SK-N-SH (cell line): Measurements from ENCODE around the gene FRMD1. TPM values are rescaled to one million over a fixed set of nuclear protein-coding genes. Genes with fewer than 3 reads are reported as not detected.

Experiments
- CTCF ChIA-PET: fragments of 300-600, 350-600 bp; formaldehyde crosslinking; extraction: SDS; loops from one replicate; lab custom pipeline; 2021; lab: Yijun Ruan, JAX
- POLR2A ChIA-PET: fragments of 350-600 bp; sonication (Branson Sonifier 250); formaldehyde crosslinking; extraction: SDS; loops from one replicate; lab custom pipeline; 2020; ENCODE audit warnings: antibody characterized with exemption, inconsistent platforms; lab: Yijun Ruan, JAX
- DNase-seq: peaks from one replicate; pipeline ENCODE4 v3.0.0; 2012
- H2AFZ ChIP-seq: fragments of 200-600 bp; sonication (generic); 2 replicates; pipeline ENCODE4 v1.8.1; 2016; ENCODE audit warnings: antibody characterized with exemption, mild to moderate bottlenecking, low read depth
- H3F3A ChIP-seq: fragments of 200-600 bp; sonication (generic); replicated peaks from 2 replicates; pipeline ENCODE3; 2016; ENCODE audit warnings: antibody characterized with exemption, mild to moderate bottlenecking; ENCODE audit not compliant: insufficient read depth
- H3K27ac ChIP-seq, 2 experiments: fragments of 200-500 bp in 1 of 2; fragments of 200-600 bp in 1 of 2; sonication (Bioruptor generic) in 1 of 2; sonication (generic), shearing (Covaris generic) in 1 of 2; 2 replicates each; pipeline versions ENCODE4 v1.5.1 to v1.6.1; 2014 to 2016; ENCODE audit warnings: low read depth in 2 of 2, inconsistent platforms in 1 of 2, low read length in 1 of 2, mild to moderate bottlenecking in 1 of 2, mixed read lengths in 1 of 2
- H3K27me3 ChIP-seq: fragments of 200-600 bp; sonication (generic), shearing (Covaris generic); 2 replicates; pipeline ENCODE4 v1.6.1; 2016; ENCODE audit warnings: mixed run types; ENCODE audit not compliant: insufficient read depth
- H3K36me3 ChIP-seq, 2 experiments: fragments of 200-500 bp in 1 of 2; fragments of 200-600 bp in 1 of 2; sonication (Bioruptor generic) in 1 of 2; sonication (generic) in 1 of 2; replicated peaks in 1 of 2; 2 replicates each; pipeline versions ENCODE3 to v1.5.1; 2014 to 2016; ENCODE audit warnings: low read length in 1 of 2, mild to moderate bottlenecking in 1 of 2; ENCODE audit not compliant: insufficient read depth in 2 of 2, control insufficient read depth in 1 of 2
- H3K4me1 ChIP-seq, 2 experiments: fragments of 200-500 bp in 1 of 2; fragments of 200-600 bp in 1 of 2; sonication (Bioruptor generic) in 1 of 2; sonication (generic), shearing (Covaris generic) in 1 of 2; 2 replicates each; pipeline versions ENCODE4 v1.5.1 to v1.6.1; 2014 to 2016; ENCODE audit warnings: low read depth in 1 of 2, low read length in 1 of 2, mixed run types in 1 of 2; ENCODE audit not compliant: insufficient read depth in 2 of 2, control insufficient read depth in 1 of 2
- H3K4me2 ChIP-seq: fragments of 200-600 bp; sonication (generic), shearing (Covaris generic); 2 replicates; pipeline ENCODE4 v1.6.1; 2017; ENCODE audit warnings: mixed run types
- H3K4me3 ChIP-seq, 2 experiments: fragments of 200-500 bp in 1 of 2; fragments of 200-600 bp in 1 of 2; sonication (Bioruptor generic) in 1 of 2; sonication (generic), shearing (Covaris generic) in 1 of 2; 2 replicates each; pipeline versions ENCODE4 v1.5.1 to v1.8.1; 2014 to 2016; ENCODE audit warnings: low read depth in 2 of 2, inconsistent platforms in 1 of 2, low read length in 1 of 2, mild to moderate bottlenecking in 1 of 2, mixed read lengths in 1 of 2, moderate library complexity in 1 of 2
- H3K79me2 ChIP-seq: fragments of 200-600 bp; sonication (generic); 2 replicates; pipeline ENCODE4 v1.8.1; 2017; ENCODE audit warnings: mild to moderate bottlenecking; ENCODE audit not compliant: insufficient read depth
- H3K9ac ChIP-seq: fragments of 200-600 bp; sonication (generic); 2 replicates; pipeline ENCODE4 v1.6.1; 2017; ENCODE audit warnings: mixed run types
- H3K9me2 ChIP-seq: fragments of 200-600 bp; sonication (generic); 2 replicates; pipeline ENCODE4 v1.6.1; 2017; ENCODE audit warnings: mixed run types
- H3K9me3 ChIP-seq: fragments of 200-600 bp; sonication (generic); 2 replicates; pipeline ENCODE4 v1.6.1; 2017; ENCODE audit warnings: mixed run types, mild to moderate bottlenecking, moderate library complexity
- H4K20me1 ChIP-seq: fragments of 200-600 bp; sonication (generic); 2 replicates; pipeline ENCODE4 v1.6.1; 2017; ENCODE audit warnings: mild to moderate bottlenecking, mixed run types; ENCODE audit not compliant: insufficient read depth
- FOSL2 ChIP-seq: IDR thresholded peaks from 2 replicates; pipeline ENCODE4 v1.4.0; 2012; ENCODE audit warnings: low read depth, mild to moderate bottlenecking, moderate library complexity, borderline replicate concordance
- JUND ChIP-seq: IDR thresholded peaks from 2 replicates; pipeline ENCODE4 v1.4.0; 2012
- MEF2A ChIP-seq: IDR thresholded peaks from 2 replicates; pipeline ENCODE4 v1.4.0; 2012; ENCODE audit warnings: low read depth, borderline replicate concordance
- RAD21 ChIP-seq: IDR thresholded peaks from 2 replicates; pipeline ENCODE4 v1.6.1; 2012; ENCODE audit warnings: mild to moderate bottlenecking, low read length
- TEAD4 ChIP-seq: IDR thresholded peaks from 2 replicates; pipeline ENCODE4 v1.4.0; 2012; ENCODE audit warnings: mild to moderate bottlenecking, borderline replicate concordance; ENCODE audit not compliant: insufficient read depth
- YY1 ChIP-seq: IDR thresholded peaks from 2 replicates; pipeline ENCODE4 v1.4.0; 2012; ENCODE audit warnings: low read depth, mild to moderate bottlenecking
- WGBS: methylation state at CpG from one replicate; pipeline ENCODE4 v1.1.6; 2017; ENCODE audit warnings: low lambda C conversion rate; 5-methylcytosine and 5-hydroxymethylcytosine counted together
- polyA plus RNA-seq, 3 experiments: library from polyadenylated mRNA; depleted of rRNA; stranded (reverse); fragments of >200 nt; gene quantifications; 2 replicates each; pipeline ENCODE4 v1.2.3, GENCODE V29; 2012
- TF ChIP-seq, protein P1 (sequence below): IDR thresholded peaks from 2 replicates; pipeline ENCODE4 v1.4.0; 2012; ENCODE audit warnings: low read depth
- TF ChIP-seq, protein P2 (sequence below): IDR thresholded peaks from 2 replicates; pipeline ENCODE4; 2012

The FRMD1 gene
- polyA plus RNA-seq, 1 of the 3 experiments (the other 2 are of a cell fraction) = not detected

DNA sequence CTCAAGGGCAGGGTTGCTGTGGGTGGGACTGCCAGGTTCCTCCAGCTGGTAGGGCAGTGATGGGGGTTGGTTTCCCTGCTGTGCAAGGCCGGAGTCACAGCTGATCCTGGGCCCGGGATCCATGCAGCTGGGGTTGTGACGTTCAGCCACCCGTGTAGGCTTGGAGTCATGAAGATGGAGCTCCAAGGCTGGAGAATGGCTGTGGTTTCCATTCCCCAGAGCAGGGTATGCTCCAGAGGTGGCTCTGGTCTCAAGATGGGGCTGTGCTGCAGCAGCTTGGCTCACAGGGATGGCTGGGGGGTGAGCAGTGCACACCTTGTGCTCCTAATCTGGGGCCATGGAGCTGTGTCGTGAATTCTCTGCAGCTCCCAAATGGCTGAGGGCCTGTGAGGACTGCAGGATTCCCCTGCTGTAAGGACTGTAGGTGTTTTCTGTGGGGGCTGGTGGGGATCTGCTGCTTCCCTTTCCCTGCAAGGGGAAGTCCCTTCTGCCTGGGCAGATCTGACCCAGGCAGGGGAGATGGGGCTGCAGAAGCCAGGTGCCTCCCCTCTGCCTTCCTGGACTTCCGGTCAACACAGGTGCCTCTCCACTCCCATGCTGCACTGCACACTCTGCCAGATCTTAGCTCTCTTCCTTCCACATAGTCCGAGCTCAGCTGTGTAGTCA is 65.6 kb downstream of the FRMD1 start:
- Histone ChIP-seq H3K4me3 (no peak overlapping the region), H3K9me2 (no peaks in the 10 kb centered on the region), H3K36me3 (no peaks in the 10 kb centered on the region), H3K9ac (no peak overlapping the region), H3K4me2 (no peak overlapping the region), H3K9me3 (peaks cover 16% of the 10 kb centered on the region; the same call in 1 of the 2 replicates), H2AFZ (no peak overlapping the region), H3K27ac (no peak overlapping the region), H3K27me3 (no peaks in the 10 kb centered on the region), H4K20me1 (no peaks in the 10 kb centered on the region), H3F3A (peaks cover 3% of the 10 kb centered on the region), H3K4me1 (no peaks in the 10 kb centered on the region; a peak in 1 of 4 replicates), H3K79me2 (no peaks in the 10 kb centered on the region)
- WGBS = 47% methylated on average over 3 of the region's 7 CpGs
- POLR2A ChIA-PET = no interaction called here
- DNase-seq = no peak
- TF ChIP-seq JUND (no peak), RAD21 (no peak), MEF2A (no peak), YY1 (no peak)
- CTCF ChIA-PET = interaction anchor here (1.0 kb wide), 1 partner anchor 82 kb away, joined by 3 read pairs; no protein-coding TSS in a partner anchor

DNA sequence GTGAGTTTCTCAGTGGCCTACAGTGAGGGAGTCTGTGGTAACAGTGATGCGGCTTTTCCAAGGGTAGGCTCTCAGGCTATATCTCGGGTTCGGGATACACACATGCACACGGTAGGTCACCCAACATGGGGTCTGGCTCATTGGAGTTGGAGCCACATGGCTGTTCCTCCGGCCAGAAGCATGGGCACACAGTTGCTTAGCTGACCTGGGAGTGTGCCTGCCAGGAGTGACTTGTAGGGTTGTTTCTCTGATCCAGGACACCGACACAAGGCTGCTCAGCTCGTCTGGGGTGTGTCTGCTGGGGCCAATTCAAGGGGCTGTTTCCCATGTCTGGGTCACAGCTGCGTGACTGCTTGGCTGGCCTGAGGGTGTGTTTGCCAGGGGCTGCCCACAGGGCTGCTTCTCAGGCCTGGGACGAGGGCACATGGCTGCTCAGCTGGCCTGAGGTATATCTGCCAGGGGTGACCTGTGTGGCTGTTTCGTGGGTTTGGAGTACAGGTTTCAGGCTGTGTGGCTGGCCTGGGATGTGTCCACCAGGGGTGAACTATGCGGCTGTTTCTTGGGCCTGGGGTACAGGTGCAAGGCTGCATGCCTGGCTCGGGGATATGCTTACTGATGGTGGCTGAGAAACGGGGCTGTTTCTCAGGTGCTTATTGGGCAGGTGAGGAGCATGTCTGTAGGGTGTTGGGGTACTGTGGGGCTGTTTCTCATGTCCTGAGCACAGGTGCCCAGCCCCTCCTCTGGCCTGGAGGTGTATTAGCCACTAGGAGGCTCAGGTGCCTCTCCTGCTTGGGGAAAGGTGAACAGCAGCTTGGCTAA is 66.4 kb downstream of the FRMD1 start:
- Histone ChIP-seq H3K79me2 (no peaks in the 10 kb centered on the region), H3K4me2 (no peak overlapping the region), H3K27me3 (no peaks in the 10 kb centered on the region), H2AFZ (no peak overlapping the region), H3K27ac (no peak overlapping the region), H3K9me2 (no peaks in the 10 kb centered on the region), H3K9ac (no peak overlapping the region), H3K4me1 (no peaks in the 10 kb centered on the region; a peak in 1 of 4 replicates), H3F3A (peaks cover 3% of the 10 kb centered on the region), H4K20me1 (no peaks in the 10 kb centered on the region), H3K9me3 (peaks cover 16% of the 10 kb centered on the region; the same call in 1 of the 2 replicates), H3K4me3 (no peak overlapping the region), H3K36me3 (no peaks in the 10 kb centered on the region)
- WGBS = 48% methylated on average over 9 of the region's 13 CpGs
- no peak for DNase-seq
- TF ChIP-seq YY1 (no peak), TEAD4 (no peak), FOSL2 (no peak)
- TF ChIP-seq, protein P1, sequence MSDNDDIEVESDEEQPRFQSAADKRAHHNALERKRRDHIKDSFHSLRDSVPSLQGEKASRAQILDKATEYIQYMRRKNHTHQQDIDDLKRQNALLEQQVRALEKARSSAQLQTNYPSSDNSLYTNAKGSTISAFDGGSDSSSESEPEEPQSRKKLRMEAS = no peak
- ChIA-PET CTCF (interaction anchor here (1.0 kb wide), 1 partner anchor 83 kb away, joined by 3 read pairs; no protein-coding TSS in a partner anchor), POLR2A (no interaction called here)

DNA sequence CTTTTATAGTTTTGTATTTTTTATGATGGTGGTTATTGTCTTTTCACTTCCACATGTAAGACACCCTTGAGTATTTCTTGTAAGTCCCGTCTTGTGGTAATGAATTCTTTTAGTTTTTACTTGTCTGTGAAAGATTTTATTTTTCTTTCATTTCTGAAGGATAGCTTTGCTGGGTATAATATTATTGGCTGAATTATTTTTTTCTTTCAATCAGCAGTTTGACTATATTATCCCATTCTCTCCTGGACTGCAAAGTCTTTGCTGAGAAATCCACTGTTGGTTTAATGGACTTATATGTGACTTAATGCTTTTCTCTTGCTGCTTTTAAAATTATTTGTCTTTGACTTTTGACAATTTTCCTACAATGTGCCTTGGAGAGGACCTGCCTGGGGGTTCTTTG is 67.7 kb downstream of the FRMD1 start:
- Histone ChIP-seq H3K4me3 (no peak overlapping the region), H3K9ac (no peak overlapping the region), H3K79me2 (no peaks in the 10 kb centered on the region), H3K4me1 (no peaks in the 10 kb centered on the region; a peak in 1 of 4 replicates), H2AFZ (no peak overlapping the region), H3K9me2 (no peaks in the 10 kb centered on the region), H3K4me2 (no peak overlapping the region), H4K20me1 (no peaks in the 10 kb centered on the region), H3K9me3 (peaks cover 16% of the 10 kb centered on the region; the same call in 1 of the 2 replicates), H3K27me3 (no peaks in the 10 kb centered on the region), H3F3A (peaks cover 3% of the 10 kb centered on the region), H3K36me3 (no peaks in the 10 kb centered on the region), H3K27ac (no peak overlapping the region)
- DNase-seq = no peak
- ChIA-PET CTCF (no interaction called here), POLR2A (no interaction called here)
- TF ChIP-seq, protein P2, sequence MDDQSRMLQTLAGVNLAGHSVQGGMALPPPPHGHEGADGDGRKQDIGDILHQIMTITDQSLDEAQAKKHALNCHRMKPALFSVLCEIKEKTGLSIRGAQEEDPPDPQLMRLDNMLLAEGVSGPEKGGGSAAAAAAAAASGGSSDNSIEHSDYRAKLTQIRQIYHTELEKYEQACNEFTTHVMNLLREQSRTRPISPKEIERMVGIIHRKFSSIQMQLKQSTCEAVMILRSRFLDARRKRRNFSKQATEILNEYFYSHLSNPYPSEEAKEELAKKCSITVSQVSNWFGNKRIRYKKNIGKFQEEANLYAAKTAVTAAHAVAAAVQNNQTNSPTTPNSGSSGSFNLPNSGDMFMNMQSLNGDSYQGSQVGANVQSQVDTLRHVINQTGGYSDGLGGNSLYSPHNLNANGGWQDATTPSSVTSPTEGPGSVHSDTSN = no peak
- WGBS = 26% methylated on average over 1 of the region's 1 CpG
